Choroid plexus epithelial cell (primary cell): ENCODE results near the gene SPEM2.
A peak's percentile ranks its signal among the peaks of the same experiment; 100 is the strongest.

ENCODE experiments used
- DNase-seq: peaks from one replicate; pipeline ENCODE4 v3.0.0-alpha.2; 2010; ENCODE audit warnings: low read depth
- H3K4me3 ChIP-seq: 2 replicates; pipeline ENCODE4 v1.5.1; 2011; ENCODE audit warnings: low read depth, mild to moderate bottlenecking, control low read depth, low read length, moderate library complexity
- TF ChIP-seq, protein P1 (sequence below): conservative IDR thresholded peaks from 2 replicates; pipeline ENCODE4 v1.5.1; 2011; ENCODE audit warnings: low read depth, mild to moderate bottlenecking, control low read depth, inconsistent platforms, low read length, moderate library complexity

The SPEM2 gene

DNA sequence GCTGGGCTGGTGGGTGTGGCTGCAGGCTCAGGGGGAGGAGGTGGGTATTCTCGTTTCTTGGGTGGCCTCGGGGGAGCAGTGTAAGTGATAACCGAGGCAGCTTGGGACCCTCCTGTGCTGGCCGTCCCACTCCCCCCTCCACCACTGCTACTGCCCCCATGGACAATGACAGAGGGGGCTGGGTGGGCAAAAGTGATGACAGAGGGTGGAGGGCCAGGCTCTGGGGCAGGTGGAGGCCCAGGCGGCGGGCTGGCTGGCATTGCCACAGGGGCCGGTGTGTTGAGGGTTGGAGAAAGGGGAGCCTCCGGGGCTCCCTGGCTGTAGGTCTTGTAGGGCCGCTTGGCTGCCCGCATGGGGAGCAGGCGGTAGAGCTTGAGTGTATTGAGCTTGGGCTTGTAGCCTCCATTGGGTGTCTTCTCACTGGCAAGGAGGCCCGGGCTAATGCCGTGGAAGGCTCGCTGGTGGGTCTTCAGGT, 38.0 kb downstream of the SPEM2 start:
- no peak overlapping the region for H3K4me3 ChIP-seq
- no peak for DNase-seq
- TF ChIP-seq, protein P1, sequence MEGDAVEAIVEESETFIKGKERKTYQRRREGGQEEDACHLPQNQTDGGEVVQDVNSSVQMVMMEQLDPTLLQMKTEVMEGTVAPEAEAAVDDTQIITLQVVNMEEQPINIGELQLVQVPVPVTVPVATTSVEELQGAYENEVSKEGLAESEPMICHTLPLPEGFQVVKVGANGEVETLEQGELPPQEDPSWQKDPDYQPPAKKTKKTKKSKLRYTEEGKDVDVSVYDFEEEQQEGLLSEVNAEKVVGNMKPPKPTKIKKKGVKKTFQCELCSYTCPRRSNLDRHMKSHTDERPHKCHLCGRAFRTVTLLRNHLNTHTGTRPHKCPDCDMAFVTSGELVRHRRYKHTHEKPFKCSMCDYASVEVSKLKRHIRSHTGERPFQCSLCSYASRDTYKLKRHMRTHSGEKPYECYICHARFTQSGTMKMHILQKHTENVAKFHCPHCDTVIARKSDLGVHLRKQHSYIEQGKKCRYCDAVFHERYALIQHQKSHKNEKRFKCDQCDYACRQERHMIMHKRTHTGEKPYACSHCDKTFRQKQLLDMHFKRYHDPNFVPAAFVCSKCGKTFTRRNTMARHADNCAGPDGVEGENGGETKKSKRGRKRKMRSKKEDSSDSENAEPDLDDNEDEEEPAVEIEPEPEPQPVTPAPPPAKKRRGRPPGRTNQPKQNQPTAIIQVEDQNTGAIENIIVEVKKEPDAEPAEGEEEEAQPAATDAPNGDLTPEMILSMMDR: no peak

DNA sequence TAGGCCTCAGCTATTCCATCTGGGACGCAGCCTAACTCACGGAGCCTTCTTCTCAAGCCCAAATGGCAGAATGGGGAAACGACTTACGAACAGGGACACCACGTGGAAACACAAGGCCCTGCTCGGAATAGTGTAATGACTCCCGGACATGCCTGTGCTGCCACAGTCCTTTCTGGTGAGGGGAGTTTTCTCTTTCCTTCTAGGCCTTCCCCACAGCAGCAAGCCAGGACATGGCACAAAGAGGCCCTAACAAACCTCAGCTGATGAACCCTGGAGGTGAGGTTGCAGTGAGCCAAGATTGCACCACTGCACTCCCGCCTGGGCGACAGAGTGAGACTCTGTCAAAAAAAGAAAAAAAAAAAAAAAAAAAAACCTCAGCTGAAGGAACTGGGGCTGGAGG, 38.7 kb downstream of the SPEM2 start:
- no peak overlapping the region for H3K4me3 ChIP-seq
- TF ChIP-seq, protein P1: no peak
- no peak for DNase-seq

DNA sequence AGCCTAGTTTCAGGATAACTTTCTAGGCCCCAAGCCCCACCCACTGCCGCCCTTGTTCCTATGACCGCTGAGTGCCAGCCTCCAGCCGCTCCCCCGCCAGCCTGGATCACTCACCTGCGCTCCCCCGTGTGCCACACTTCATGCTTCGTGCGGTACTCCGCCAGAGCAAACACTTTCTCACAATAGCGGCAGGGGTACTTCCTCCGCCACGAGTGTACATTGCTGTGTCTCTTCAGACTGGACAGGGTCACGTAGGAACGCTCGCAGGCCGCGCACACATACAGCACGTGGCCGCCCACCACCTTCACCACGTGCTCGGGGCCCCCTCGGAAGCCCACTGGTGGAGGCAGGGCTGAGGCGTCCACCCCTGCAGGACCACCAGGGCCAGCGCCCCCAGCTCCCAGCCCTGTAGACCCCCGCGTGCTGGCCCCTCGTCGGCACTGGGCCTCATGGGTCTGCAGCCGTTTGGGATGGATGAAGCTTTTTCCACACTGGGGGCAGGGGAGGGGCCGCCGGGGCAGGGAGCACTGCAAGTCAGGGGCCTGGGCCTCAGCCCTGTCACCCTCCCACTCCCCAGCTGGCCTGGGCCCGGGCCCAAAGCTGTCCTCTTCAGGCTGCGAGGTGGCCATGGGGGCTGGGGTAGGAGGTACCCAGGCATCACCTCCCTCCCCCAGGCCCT, 40.3 kb downstream of the SPEM2 start:
- no peak for DNase-seq
- TF ChIP-seq, protein P1: no peak
- no peak overlapping the region for H3K4me3 ChIP-seq

DNA sequence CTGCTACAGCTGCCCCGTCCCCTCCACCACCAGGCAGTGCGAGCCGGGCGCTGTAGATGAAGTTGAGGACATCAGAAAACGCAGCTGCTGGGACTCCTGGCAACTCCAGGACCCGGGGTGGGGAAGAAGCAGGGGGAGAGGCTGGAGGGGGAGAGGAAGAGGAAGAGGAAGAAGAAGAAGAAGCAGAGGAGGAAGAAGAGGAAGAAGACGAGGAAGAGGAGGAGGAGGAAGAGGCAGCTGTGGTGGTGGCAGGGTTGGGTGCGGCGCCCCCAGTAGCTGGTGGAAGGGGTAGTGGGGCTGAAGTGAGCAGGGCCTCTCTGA, 40.9 kb downstream of the SPEM2 start:
- TF ChIP-seq, protein P1: no peak
- DNase-seq: no peak
- H3K4me3 ChIP-seq: no peak overlapping the region

DNA sequence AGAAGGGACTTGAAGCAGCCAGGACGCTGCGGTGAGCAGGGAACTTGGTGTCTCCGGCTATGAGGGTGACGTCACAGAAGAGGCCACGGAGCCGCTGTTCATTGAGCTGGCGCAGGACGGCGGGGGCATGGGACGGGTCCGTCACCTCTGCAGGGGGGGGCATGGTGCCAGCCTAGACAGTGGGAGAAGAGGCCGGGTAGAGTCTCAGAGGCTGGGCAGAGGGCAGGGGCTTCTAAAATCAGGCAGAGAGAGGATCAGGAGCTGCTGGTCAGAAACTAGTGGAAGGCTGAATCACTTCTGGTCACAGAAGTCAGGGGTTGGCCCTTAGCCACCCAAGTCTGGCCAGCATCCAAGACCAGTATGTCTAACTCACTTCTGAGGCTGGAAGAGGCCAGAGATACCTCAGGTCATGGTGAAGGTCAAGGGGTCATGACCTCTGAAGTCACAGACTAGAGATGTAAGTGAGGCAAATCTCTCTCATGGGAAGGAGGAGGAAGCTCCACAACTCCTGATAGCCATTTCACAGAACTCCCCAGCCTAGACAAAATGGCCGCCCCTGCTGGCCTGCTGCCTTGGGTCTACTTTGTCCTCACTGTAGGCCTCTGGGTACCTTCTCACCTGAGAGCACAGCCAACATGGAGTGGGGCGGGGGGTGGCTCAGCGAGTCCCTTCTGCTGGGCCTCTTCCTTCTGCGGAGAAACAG, 41.4 kb downstream of the SPEM2 start:
- no peak overlapping the region for H3K4me3 ChIP-seq
- TF ChIP-seq, protein P1: no peak

DNA sequence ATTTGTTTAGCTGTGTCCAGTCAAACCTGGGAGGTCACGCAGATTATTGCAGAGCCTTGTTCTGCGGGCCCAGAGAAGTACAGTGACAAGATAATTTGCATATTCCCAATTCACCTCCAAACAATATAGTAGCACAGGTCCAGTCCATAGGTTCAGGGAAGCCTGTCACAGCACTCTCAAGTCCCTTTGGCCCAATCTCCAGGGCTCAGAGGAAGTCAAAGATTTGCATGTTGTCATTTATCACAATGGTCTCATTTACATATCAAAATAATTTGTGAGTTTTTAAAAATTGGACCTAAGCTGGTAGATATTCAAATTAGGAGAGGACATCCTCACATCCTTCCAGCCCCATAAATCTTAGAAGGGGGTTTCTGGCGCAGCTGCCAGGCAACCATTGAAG, 42.1 kb downstream of the SPEM2 start:
- DNase-seq: no peak
- TF ChIP-seq, protein P1: no peak
- H3K4me3 ChIP-seq: no peak overlapping the region

More for the DNA sequence above, 41.4 kb downstream of the SPEM2 start:
- DNase-seq: peak; percentile 49

DNA sequence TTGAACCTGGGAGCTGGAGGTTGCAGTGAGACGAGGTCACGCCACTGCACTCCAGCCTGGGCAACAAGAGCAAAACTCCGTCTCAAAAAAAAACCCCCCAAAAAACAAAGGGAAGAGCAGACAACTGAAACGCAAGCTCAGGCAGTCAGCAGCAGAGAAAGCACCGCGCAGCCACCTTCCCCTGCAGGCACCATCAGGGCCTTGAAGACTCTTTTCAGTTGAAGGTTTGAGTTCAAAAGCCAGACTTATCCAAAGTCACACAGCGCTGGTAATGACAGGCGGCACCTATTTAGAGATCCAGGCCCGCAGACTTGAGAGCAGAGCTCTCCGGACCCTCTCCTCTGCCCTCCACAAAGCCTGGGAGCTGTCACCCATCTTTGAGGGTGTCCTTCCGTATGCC, 42.9 kb downstream of the SPEM2 start:
- H3K4me3 ChIP-seq: no peak overlapping the region
- TF ChIP-seq, protein P1: no peak

More for the DNA sequence above, 42.9 kb downstream of the SPEM2 start:
- DNase-seq: no peak
